Dendritic cell treated with granulocyte-macrophage colony-stimulating factor and Interleukin-4, amounts not matched to agents 40 ng/mL and 50 ng/mL, for 4 days (primary cell): ENCODE data around the gene BMPER.

ENCODE experiments used
- H3K27ac Mint-ChIP-seq: one replicate; pipeline ENCODE4 v1.8.0; 2022; ENCODE audit warnings: mild to moderate bottlenecking, mixed read lengths
- H3K27me3 Mint-ChIP-seq: one replicate; pipeline ENCODE4 v1.8.0; 2022; ENCODE audit warnings: mild to moderate bottlenecking, mixed read lengths
- H3K36me3 Mint-ChIP-seq: one replicate; pipeline ENCODE4 v1.8.0; 2022; ENCODE audit warnings: low read depth, mixed read lengths
- H3K4me1 Mint-ChIP-seq: one replicate; pipeline ENCODE4 v1.8.0; 2022; ENCODE audit warnings: low read depth, mixed read lengths
- H3K4me3 Mint-ChIP-seq: one replicate; pipeline ENCODE4 v1.8.0; 2022; ENCODE audit warnings: mild to moderate bottlenecking, moderate library complexity, mixed read lengths
- H3K9me3 Mint-ChIP-seq: one replicate; pipeline ENCODE4 v1.8.0; 2022; ENCODE audit warnings: mixed read lengths
- intact Hi-C: fragments of 100-400 bp; cut with micrococcal nuclease; formaldehyde crosslinking; loops from one replicate; pipeline ENCODE4 v1.15.0; 2022

Gene BMPER

GRCh38 chr7:33979807-33980355, 74.5 kb downstream of the BMPER start:
- Mint-ChIP-seq H3K4me1 (no peaks in the 10 kb centered on the region), H3K9me3 (no peaks in the 10 kb centered on the region), H3K4me3 (no peak overlapping the region), H3K36me3 (no peaks in the 10 kb centered on the region), H3K27ac (no peak overlapping the region), H3K27me3 (no peaks in the 10 kb centered on the region)
- intact Hi-C loops: no loop called here

- Mint-ChIP-seq H3K4me1 (no peaks in the 10 kb centered on the region), H3K9me3 (no peaks in the 10 kb centered on the region), H3K27ac (no peak overlapping the region), H3K4me3 (no peak overlapping the region), H3K36me3 (no peaks in the 10 kb centered on the region), H3K27me3 (no peaks in the 10 kb centered on the region)
- intact Hi-C loops: no loop called here
Observed at GRCh38 chr7:33981226-33981625, 75.9 kb downstream of the BMPER start.

- Mint-ChIP-seq H3K4me1 (no peaks in the 10 kb centered on the region), H3K27ac (no peak overlapping the region), H3K36me3 (no peaks in the 10 kb centered on the region), H3K4me3 (no peak overlapping the region), H3K27me3 (no peaks in the 10 kb centered on the region), H3K9me3 (peaks cover 3% of the 10 kb centered on the region)
- intact Hi-C loops: no loop called here
Observed at GRCh38 chr7:33981671-33982424, 76.5 kb downstream of the BMPER start.

- intact Hi-C loops: no loop called here
- H3K27me3 Mint-ChIP-seq: no peaks in the 10 kb centered on the region
- H3K27ac Mint-ChIP-seq: no peak overlapping the region
- no peaks in the 10 kb centered on the region for H3K36me3 Mint-ChIP-seq
- peaks cover 8% of the 10 kb centered on the region for H3K9me3 Mint-ChIP-seq
- no peak overlapping the region for H3K4me3 Mint-ChIP-seq
- H3K4me1 Mint-ChIP-seq: no peaks in the 10 kb centered on the region
Observed at GRCh38 chr7:33982425-33982786, 77.1 kb downstream of the BMPER start.

- H3K4me1 Mint-ChIP-seq: no peaks in the 10 kb centered on the region
- intact Hi-C loops: no loop called here
- no peaks in the 10 kb centered on the region for H3K36me3 Mint-ChIP-seq
Observed at GRCh38 chr7:33986451-33986850, 81.1 kb downstream of the BMPER start.

GRCh38 chr7:33986951-33987947, 81.9 kb downstream of the BMPER start:
- Mint-ChIP-seq H3K36me3 (no peaks in the 10 kb centered on the region), H3K27ac (no peak overlapping the region), H3K27me3 (no peaks in the 10 kb centered on the region), H3K4me3 (no peak overlapping the region), H3K4me1 (no peaks in the 10 kb centered on the region), H3K9me3 (peaks cover 8% of the 10 kb centered on the region)
- intact Hi-C loops: no loop called here

More at GRCh38 chr7:33986451-33986850, 81.1 kb downstream of the BMPER start:
- Mint-ChIP-seq H3K27ac (no peak overlapping the region), H3K27me3 (no peaks in the 10 kb centered on the region), H3K4me3 (no peak overlapping the region), H3K9me3 (peaks cover 8% of the 10 kb centered on the region)

GRCh38 chr7:33996899-33997298, 91.6 kb downstream of the BMPER start:
- peaks cover 33% of the 10 kb centered on the region for H3K9me3 Mint-ChIP-seq

GRCh38 chr7:33998476-33998875, 93.1 kb downstream of the BMPER start:
- Mint-ChIP-seq H3K4me3 (no peak overlapping the region), H3K9me3 (peaks cover 43% of the 10 kb centered on the region), H3K4me1 (no peaks in the 10 kb centered on the region), H3K36me3 (no peaks in the 10 kb centered on the region), H3K27ac (no peak overlapping the region), H3K27me3 (no peaks in the 10 kb centered on the region)
- intact Hi-C loops: no loop called here

More at GRCh38 chr7:33996899-33997298, 91.6 kb downstream of the BMPER start:
- H3K4me3 Mint-ChIP-seq: no peak overlapping the region
- intact Hi-C loops: no loop called here
- H3K27ac Mint-ChIP-seq: no peak overlapping the region
- no peaks in the 10 kb centered on the region for H3K36me3 Mint-ChIP-seq
- H3K27me3 Mint-ChIP-seq: no peaks in the 10 kb centered on the region
- no peaks in the 10 kb centered on the region for H3K4me1 Mint-ChIP-seq

GRCh38 chr7:34011017-34011695, 105.8 kb downstream of the BMPER start:
- no peak overlapping the region for H3K4me3 Mint-ChIP-seq
- no peaks in the 10 kb centered on the region for H3K4me1 Mint-ChIP-seq
- H3K27me3 Mint-ChIP-seq: no peaks in the 10 kb centered on the region
- no peaks in the 10 kb centered on the region for H3K9me3 Mint-ChIP-seq
- intact Hi-C loops: no loop called here
- no peaks in the 10 kb centered on the region for H3K36me3 Mint-ChIP-seq
- no peak overlapping the region for H3K27ac Mint-ChIP-seq

- no peak overlapping the region for H3K4me3 Mint-ChIP-seq
- H3K9me3 Mint-ChIP-seq: no peaks in the 10 kb centered on the region
- H3K27me3 Mint-ChIP-seq: no peaks in the 10 kb centered on the region
- H3K36me3 Mint-ChIP-seq: no peaks in the 10 kb centered on the region
- intact Hi-C loops: no loop called here
- no peaks in the 10 kb centered on the region for H3K4me1 Mint-ChIP-seq
- H3K27ac Mint-ChIP-seq: no peak overlapping the region
Observed at GRCh38 chr7:34011696-34012095, 106.4 kb downstream of the BMPER start.

- no peaks in the 10 kb centered on the region for H3K27me3 Mint-ChIP-seq
- intact Hi-C loops: no loop called here
- no peak overlapping the region for H3K27ac Mint-ChIP-seq
- no peaks in the 10 kb centered on the region for H3K36me3 Mint-ChIP-seq
- no peaks in the 10 kb centered on the region for H3K9me3 Mint-ChIP-seq
- H3K4me3 Mint-ChIP-seq: no peak overlapping the region
- no peaks in the 10 kb centered on the region for H3K4me1 Mint-ChIP-seq
Observed at GRCh38 chr7:34013421-34013820, 108.1 kb downstream of the BMPER start.

- Mint-ChIP-seq H3K9me3 (peaks cover 6% of the 10 kb centered on the region), H3K4me3 (no peak overlapping the region), H3K27me3 (no peaks in the 10 kb centered on the region), H3K27ac (no peak overlapping the region), H3K4me1 (no peaks in the 10 kb centered on the region), H3K36me3 (no peaks in the 10 kb centered on the region)
- intact Hi-C loops: no loop called here
Observed at GRCh38 chr7:34015651-34016050, 110.3 kb downstream of the BMPER start.

GRCh38 chr7:34016876-34017275, 111.5 kb downstream of the BMPER start:
- Mint-ChIP-seq H3K36me3 (no peaks in the 10 kb centered on the region), H3K27ac (no peak overlapping the region), H3K9me3 (peaks cover 6% of the 10 kb centered on the region), H3K4me1 (no peaks in the 10 kb centered on the region), H3K4me3 (no peak overlapping the region), H3K27me3 (no peaks in the 10 kb centered on the region)
- intact Hi-C loops: no loop called here
